Mucosa of descending colon (tissue), 3 donors: Measurements from ENCODE around the gene PPM1D. TPM values are rescaled to one million over a fixed set of nuclear protein-coding genes. Genes with fewer than 3 reads are reported as not detected.

ENCODE experiments used
- ATAC-seq: fragments of 200-7000 bp; cut with Tn5 transposase; one replicate; pipeline ENCODE4 v1.9.1; 2020; ENCODE audit warnings: mild to moderate bottlenecking, moderate library complexity
- DNase-seq, 3 donors: peaks; one replicate each; pipeline ENCODE4 v3.0.0-alpha.2; 2020
- H3K36me3 ChIP-seq: fragments of 200-600 bp; one replicate; pipeline ENCODE4 v1.8.0; 2021; ENCODE audit warnings: low read depth, mild to moderate bottlenecking
- H3K4me1 ChIP-seq: fragments of 200-600 bp; one replicate; pipeline ENCODE4 v1.8.0; 2021; ENCODE audit warnings: low read depth, mild to moderate bottlenecking
- H3K4me3 ChIP-seq: fragments of 200-600 bp; one replicate; pipeline ENCODE4 v1.8.0; 2021; ENCODE audit warnings: mild to moderate bottlenecking
- H3K9me3 ChIP-seq: fragments of 200-600 bp; one replicate; pipeline ENCODE4 v1.8.0; 2021; ENCODE audit warnings: mild to moderate bottlenecking
- intact Hi-C, 2 donors: fragments of 100-400 bp; cut with DNase I in 1 of 2; cut with micrococcal nuclease in 1 of 2; formaldehyde crosslinking; loops; one replicate each; pipeline versions ENCODE4 v1.11.0 to v1.11.1; 2022; cut with DNase I, micrococcal nuclease
- total RNA-seq, 3 donors: library from RNA; stranded (reverse); fragmentation: NEBNext Ultra II Directional in 2 of 3; extraction: Animal tissue kit (Norgen Biotek cat#: 25700) in 2 of 3; gene quantifications; one replicate each; pipeline versions ENCODE4 v1.2.1 to v1.2.4, GENCODE V29; 2021 to 2023
- TF ChIP-seq, protein P1 (sequence below): fragments of 200-600 bp; IDR thresholded peaks from one replicate; pipeline ENCODE4 v1.8.0; 2022; ENCODE audit warnings: antibody characterized with exemption, mild to moderate bottlenecking
- donor health status: DM: no; HTN: no; CAD: no; lungs with moderate emphysema.
- donor health status: DM: no; HTN: no; CAD: no.
- donor health status: DM: no; HTN: yes; CAD: no.

Gene PPM1D
- total RNA-seq, 3 donors from 2014 or later: 16.0 to 20.6 (median 16.3) TPM

DNA sequence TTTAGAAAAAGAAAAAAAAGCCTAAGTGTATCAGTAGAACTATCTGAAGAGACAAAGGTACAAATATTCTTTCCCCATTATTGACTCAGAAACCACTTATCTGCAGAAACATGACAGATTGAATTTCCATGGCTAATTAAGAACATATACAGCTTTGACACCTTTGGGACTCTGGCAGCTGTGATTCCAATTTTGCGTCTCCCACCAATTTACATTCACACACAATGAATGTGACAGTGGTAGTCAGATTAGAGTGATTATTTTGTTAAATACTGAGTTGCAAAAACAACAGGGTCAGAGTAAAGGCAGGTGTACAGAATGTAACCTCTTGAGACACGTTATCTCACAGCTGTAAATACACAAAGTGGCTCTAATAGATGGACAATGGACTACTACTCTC lies 5.3 kb upstream of the PPM1D start:
- H3K4me1 ChIP-seq: no peaks in the 10 kb centered on the region
- ATAC-seq (no peak), DNase-seq (no peak)
- H3K4me3 ChIP-seq: no peak overlapping the region
- TF ChIP-seq, protein P1, sequence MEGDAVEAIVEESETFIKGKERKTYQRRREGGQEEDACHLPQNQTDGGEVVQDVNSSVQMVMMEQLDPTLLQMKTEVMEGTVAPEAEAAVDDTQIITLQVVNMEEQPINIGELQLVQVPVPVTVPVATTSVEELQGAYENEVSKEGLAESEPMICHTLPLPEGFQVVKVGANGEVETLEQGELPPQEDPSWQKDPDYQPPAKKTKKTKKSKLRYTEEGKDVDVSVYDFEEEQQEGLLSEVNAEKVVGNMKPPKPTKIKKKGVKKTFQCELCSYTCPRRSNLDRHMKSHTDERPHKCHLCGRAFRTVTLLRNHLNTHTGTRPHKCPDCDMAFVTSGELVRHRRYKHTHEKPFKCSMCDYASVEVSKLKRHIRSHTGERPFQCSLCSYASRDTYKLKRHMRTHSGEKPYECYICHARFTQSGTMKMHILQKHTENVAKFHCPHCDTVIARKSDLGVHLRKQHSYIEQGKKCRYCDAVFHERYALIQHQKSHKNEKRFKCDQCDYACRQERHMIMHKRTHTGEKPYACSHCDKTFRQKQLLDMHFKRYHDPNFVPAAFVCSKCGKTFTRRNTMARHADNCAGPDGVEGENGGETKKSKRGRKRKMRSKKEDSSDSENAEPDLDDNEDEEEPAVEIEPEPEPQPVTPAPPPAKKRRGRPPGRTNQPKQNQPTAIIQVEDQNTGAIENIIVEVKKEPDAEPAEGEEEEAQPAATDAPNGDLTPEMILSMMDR: no peak
- H3K36me3 ChIP-seq: no peaks in the 10 kb centered on the region
- H3K9me3 ChIP-seq: no peaks in the 10 kb centered on the region
- intact Hi-C loops: no loop called here

DNA sequence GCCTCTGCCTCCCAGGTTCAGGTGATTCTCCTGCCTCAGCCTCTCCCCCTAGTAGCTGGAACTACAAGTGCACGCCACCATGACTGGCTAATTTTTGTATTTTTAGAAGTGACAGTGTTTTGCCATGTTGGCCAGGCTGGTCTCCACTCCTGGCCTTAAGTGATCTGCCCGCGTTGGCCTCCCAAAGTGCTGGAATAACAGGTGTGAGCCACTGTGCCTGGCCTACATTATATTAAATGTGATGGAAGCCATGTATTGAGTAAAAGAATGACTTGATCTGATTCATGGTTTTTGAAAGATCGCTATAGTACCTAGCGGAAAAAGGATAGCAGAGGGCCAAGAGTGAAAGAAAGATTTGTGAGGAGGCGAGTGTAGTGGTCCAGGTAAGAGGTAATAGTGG lies 2.7 kb upstream of the PPM1D start:
- DNase-seq (no peak), ATAC-seq (no peak)
- H3K4me3 ChIP-seq: no peak overlapping the region
- TF ChIP-seq, protein P1: no peak
- intact Hi-C loops: no loop called here
- H3K36me3 ChIP-seq: no peaks in the 10 kb centered on the region
- H3K4me1 ChIP-seq: no peaks in the 10 kb centered on the region
- no peaks in the 10 kb centered on the region for H3K9me3 ChIP-seq

DNA sequence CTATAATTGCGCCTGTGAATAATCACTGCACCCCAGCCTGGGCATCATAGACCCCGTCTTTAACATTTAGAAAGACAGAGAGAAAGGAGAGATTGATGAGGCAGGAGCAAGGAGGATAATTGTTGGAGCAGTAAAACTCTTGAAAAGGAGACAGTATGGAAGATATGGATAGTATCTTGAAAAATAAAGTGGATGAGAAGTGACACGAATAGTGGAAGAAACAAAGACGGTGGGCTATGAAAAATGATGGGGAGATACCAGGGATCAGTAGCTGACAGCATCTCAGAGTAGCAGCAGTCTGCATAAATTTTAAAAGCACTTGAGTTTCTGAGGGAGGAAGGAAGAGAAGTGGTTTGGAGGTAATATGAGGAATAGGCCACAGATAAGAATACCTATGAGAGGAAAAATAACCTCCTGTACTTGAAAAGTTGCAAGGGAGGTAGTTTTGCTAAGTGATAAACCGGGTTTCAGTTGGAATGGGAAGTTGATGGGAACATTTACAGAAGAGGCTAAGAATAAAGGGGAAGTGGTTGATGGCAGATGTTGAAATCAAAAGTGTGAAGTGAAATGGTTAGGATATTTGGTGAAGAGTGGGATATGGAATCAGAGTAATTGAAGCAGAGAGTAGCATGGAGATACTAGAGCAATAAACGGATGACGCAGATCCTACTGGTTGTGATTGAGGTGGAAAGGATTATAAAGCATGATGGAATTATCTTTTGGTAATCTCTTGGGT lies 1.8 kb upstream of the PPM1D start:
- Histone ChIP-seq H3K4me1 (peaks cover 6% of the 10 kb centered on the region), H3K4me3 (no peak overlapping the region), H3K36me3 (no peaks in the 10 kb centered on the region), H3K9me3 (no peaks in the 10 kb centered on the region)
- DNase-seq: no peak
- intact Hi-C loops: no loop called here
- ATAC-seq: no peak
- TF ChIP-seq, protein P1: no peak

DNA sequence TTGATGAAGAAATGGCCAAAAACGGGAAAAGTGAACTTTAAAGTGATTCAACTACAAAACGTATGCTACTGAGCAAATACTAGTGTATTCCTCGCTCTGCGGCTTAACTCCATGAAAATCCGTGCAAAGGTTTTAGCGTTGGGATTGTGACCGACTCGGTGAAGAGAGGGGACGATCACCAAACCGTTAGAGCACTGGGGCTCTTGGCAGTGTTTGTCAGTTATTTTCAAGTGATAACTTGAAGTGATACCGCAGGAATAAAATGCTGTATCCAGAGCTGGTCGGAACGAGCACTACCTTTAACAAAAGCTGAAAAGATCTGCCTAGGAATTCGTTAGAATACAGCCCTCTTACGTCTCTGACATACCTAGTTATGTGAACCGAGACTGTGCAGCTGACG lies 773 bp upstream of the PPM1D start:
- DNase-seq: no peak
- intact Hi-C loops: no loop called here

DNA sequence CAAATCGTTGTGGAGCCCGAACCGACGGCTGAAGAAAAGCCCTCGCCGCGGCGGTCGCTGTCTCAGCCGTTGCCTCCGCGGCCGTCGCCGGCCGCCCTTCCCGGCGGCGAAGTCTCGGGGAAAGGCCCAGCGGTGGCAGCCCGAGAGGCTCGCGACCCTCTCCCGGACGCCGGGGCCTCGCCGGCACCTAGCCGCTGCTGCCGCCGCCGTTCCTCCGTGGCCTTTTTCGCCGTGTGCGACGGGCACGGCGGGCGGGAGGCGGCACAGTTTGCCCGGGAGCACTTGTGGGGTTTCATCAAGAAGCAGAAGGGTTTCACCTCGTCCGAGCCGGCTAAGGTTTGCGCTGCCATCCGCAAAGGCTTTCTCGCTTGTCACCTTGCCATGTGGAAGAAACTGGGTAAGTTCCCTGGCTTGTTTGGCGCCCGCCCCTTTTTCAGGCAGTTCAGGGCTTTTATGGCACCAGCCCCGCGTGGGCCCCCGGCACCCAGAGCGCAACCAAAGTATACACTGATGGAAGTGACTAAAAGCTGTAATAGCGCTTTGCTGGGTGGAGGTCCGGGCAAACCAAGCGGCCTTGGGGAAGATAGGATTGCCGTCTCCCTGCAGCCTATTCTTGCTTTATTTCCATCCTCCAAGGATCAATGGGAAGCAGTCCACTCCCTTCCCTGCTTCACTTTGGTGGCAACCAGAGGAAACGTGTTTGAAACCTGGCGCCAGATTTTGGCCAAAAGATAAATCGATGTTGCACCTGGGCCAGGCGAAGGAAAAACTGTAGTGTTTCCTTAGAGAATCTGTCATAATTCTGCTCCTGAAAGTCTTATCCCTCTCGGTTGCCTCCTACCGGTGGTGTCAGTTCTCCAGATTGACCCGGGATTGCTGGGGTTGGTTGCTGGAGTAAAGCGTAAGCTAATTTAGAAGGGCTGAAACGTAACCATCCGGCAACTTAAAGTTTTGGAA lies 775 bp downstream of the PPM1D start:
- Histone ChIP-seq H3K4me3 (peak overlapping the region; percentile 99), H3K9me3 (no peaks in the 10 kb centered on the region), H3K4me1 (peaks cover 19% of the 10 kb centered on the region), H3K36me3 (no peaks in the 10 kb centered on the region)
- TF ChIP-seq, protein P1: peak; percentile 77
- peak; percentile 67 to 94 (median 77) for DNase-seq
- intact Hi-C loops: no loop called here
- peak; percentile 55 for ATAC-seq

More for the DNA sequence above, 773 bp upstream of the PPM1D start:
- ATAC-seq: no peak
- Histone ChIP-seq H3K4me1 (peaks cover 14% of the 10 kb centered on the region), H3K9me3 (no peaks in the 10 kb centered on the region), H3K4me3 (peak overlapping the region; percentile 99), H3K36me3 (no peaks in the 10 kb centered on the region)
- TF ChIP-seq, protein P1: no peak
